GM12891 (cell line): ENCODE measurements around the gene ZBTB42.

Source experiments
- DNase-seq: peaks from one replicate; pipeline ENCODE4 v3.0.0; 2011; ENCODE audit warnings: low spot score; ENCODE audit not compliant: insufficient read length
- FAIRE-seq: peaks from 2 replicates; lab custom pipeline; 2011; peaks lifted over from hg19 to GRCh38; lab: Jason Lieb, UNC
- PAX5 ChIP-seq: IDR thresholded peaks from 2 replicates; pipeline ENCODE4 v1.6.1; 2011; ENCODE audit warnings: low read length, moderate library complexity, mild to moderate bottlenecking; ENCODE audit not compliant: insufficient read depth, severe bottlenecking
- POLR2A ChIP-seq: IDR thresholded peaks from 2 replicates; pipeline ENCODE4 v1.6.1; 2011; ENCODE audit warnings: low read depth, low read length, control low read depth
- POLR2AphosphoS5 ChIP-seq: IDR thresholded peaks from 2 replicates; pipeline ENCODE4 v1.6.1; 2011; ENCODE audit warnings: low read depth, low read length, control low read depth
- POU2F2 ChIP-seq: IDR thresholded peaks from 2 replicates; pipeline ENCODE4 v1.6.1; 2011; ENCODE audit warnings: low read depth, mild to moderate bottlenecking, control low read depth, low read length, moderate library complexity
- SPI1 ChIP-seq: IDR thresholded peaks from 2 replicates; pipeline ENCODE4 v1.6.1; 2011; ENCODE audit warnings: low read depth, low read length, control low read depth
- TAF1 ChIP-seq: IDR thresholded peaks from 2 replicates; pipeline ENCODE4 v1.6.1; 2011; ENCODE audit warnings: low read depth, low read length, control low read depth

Gene ZBTB42

GRCh38 chr14:104786726-104787675 lies 13.9 kb upstream of the ZBTB42 start:
- TF ChIP-seq POU2F2 = no peak
- TF ChIP-seq TAF1 = no peak
- TF ChIP-seq POLR2A = no peak
- no peak for TF ChIP-seq PAX5
- DNase-seq (no peak), FAIRE-seq (no peak)

GRCh38 chr14:104787736-104788135 lies 13.2 kb upstream of the ZBTB42 start:
- TF ChIP-seq PAX5 (no peak), POU2F2 (no peak), SPI1 (no peak), POLR2A (no peak), POLR2AphosphoS5 (no peak), TAF1 (no peak)
- no peak for DNase-seq
- no peak for FAIRE-seq

- TF ChIP-seq POU2F2 (no peak), PAX5 (no peak), TAF1 (no peak), SPI1 (no peak), POLR2A (no peak), POLR2AphosphoS5 (no peak)
- DNase-seq (no peak), FAIRE-seq (no peak)
Measured at GRCh38 chr14:104788161-104788818, 12.6 kb upstream of the ZBTB42 start.

GRCh38 chr14:104788873-104789663 lies 11.8 kb upstream of the ZBTB42 start:
- DNase-seq (no peak), FAIRE-seq (no peak)
- TF ChIP-seq POLR2A (no peak), POU2F2 (no peak), TAF1 (no peak), SPI1 (no peak), POLR2AphosphoS5 (no peak), PAX5 (no peak)

- TF ChIP-seq POLR2AphosphoS5 (no peak), POU2F2 (no peak), PAX5 (no peak), POLR2A (no peak)
- FAIRE-seq (no peak), DNase-seq (no peak)
Measured at GRCh38 chr14:104789752-104790743, 10.9 kb upstream of the ZBTB42 start.

- FAIRE-seq (no peak), DNase-seq (no peak)
- TF ChIP-seq TAF1 = no peak
- TF ChIP-seq SPI1 = no peak
- no peak for TF ChIP-seq POU2F2
- no peak for TF ChIP-seq POLR2A
- TF ChIP-seq POLR2AphosphoS5 = no peak
- TF ChIP-seq PAX5 = no peak
Measured at GRCh38 chr14:104791425-104791824, 9.5 kb upstream of the ZBTB42 start.

- FAIRE-seq = no peak
- DNase-seq = no peak
- TF ChIP-seq SPI1 = no peak
- TF ChIP-seq TAF1 = no peak
- no peak for TF ChIP-seq PAX5
- no peak for TF ChIP-seq POLR2A
- no peak for TF ChIP-seq POU2F2
- no peak for TF ChIP-seq POLR2AphosphoS5
Measured at GRCh38 chr14:104792101-104792884, 8.6 kb upstream of the ZBTB42 start.

GRCh38 chr14:104792945-104793702 lies 7.8 kb upstream of the ZBTB42 start:
- DNase-seq = no peak
- no peak for TF ChIP-seq TAF1
- TF ChIP-seq POLR2A = no peak
- no peak for TF ChIP-seq SPI1
- TF ChIP-seq PAX5 = no peak
- no peak for TF ChIP-seq POLR2AphosphoS5
- TF ChIP-seq POU2F2 = no peak
- no peak for FAIRE-seq
